ENCODE data around the gene DFFB.

Gene DFFB

DNA sequence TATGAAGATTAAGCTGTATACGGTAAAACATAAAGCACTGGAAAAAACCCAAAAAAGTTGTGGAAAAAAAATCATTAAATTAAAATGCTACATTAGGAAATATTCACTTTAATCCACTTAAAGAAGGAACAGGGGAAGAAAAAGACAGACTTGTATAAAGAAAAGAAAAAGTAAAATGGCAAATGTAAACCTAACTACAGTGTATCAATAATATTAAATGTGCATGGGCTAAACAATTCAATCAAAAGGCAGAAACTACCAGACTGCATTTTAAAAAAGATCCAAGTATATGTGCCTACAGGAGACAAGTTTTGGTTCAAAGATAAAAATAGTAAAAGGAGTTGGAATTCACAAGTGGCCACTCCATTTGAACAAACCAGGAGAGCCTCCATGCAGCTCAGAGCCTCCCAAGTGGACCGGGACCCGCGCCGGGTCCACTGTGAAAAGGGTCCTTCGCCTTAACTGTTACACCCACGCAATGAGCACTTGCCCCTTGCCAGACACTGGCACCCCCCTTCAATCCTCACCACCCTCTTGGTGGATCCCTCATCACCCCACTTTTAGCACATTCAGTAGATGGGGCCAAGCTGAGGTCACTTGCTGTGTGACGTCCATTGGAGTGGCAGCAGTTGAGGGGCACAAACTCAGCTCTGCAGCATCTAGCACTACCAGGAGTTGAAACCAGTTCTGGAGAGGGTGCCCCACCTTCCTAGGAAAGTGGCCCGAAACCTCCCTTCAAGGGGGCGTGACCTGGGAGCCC, 41.9 kb downstream of the DFFB start:
- DNase-seq, result no peak

DNA sequence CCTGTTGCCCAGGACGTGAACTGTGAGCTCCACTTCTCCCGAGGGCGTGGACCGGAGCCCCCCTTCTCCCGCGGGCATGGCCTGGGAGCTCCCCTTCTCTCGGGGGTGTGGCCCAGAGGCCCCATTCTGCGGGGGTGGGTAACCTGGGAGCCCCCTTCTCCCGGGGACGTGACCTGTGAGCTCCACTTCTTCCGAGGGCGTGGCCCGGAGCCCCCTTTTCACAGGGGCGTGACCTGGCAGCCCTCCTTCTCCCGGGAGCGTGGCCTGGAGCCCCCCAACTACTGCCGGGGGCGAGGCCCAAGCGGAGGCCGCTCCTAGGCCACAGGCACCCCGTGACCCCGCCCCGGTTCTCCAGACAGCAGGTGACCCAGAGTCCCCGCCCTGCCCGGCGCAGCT, 42.5 kb downstream of the DFFB start:
- no peak for DNase-seq

DNA sequence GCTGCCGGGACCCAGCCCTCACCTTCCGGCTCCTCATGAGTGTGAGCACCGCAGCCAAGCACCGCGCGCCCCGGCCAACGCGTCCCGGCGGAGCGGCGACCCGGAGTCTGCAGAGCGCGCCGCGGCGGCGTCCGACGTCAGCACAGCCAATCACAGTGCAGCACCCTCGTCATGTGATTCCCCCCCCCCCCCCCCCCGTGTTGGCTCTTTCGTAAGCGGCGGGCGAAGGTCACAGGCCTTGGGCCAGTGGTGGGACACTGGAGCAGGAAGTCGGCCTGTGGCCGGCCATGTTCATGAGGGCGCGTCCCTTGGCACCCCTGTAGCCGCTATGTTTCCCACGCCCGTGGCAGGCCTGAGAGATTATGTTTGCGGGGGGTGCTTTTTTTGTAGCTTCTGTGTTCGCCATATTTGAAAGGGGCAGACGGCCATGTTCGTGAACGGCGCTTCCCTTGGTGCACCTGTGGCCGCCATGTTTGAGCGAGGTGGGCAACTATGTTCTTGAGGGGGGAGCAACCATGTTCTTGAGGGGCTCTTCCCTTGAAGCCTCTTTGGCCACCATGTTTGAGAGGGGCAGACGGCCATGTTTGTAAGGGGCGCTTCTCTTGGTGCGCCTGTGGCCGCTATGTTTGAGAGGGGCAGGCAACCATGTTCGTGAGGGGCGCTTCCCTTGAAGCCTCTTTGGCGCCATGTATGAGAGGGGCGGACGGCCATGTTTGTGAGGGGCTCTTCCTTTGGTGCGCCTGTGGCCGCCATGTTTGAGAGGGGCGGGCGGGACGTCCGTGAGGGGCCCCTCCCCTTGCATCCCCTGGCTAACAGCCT, 43.1 kb downstream of the DFFB start, which contains the start of gene C1orf174:
C1orf174 (minus strand) TSS at position 123 of the 819 bp plus-strand sequence; CDS start at position 37, 86 bp downstream.
- DNase-seq, result peak; percentile 98

DNA sequence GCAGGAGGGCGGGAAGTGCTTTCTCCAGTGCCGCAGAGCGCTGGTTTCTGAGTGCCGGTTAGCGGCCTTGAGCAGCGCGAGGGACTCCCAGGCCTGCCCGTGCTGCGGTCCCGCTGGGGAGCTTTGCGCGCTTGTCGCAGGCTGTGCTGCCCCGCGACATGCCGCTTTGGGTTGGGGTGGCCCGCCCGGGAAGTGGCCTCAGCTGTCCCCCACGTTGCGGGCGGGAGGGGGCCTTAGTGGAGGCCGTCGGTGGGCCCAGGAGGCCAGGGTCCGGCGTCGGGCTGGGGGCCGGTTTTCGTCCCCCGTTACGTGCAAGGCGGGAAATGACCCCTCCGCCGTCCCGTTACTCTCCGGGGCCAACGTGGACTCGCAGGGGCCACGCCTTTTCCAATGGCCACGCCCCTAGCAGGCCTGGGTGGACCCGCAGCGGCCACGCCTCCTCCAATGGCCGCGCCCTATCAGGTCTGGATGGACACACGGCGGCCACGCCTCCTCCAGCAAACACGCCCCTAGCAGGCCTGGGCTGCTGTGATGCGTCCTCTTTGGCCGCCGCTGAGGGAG, 43.8 kb downstream of the DFFB start:
- DNase-seq, result peak; percentile 92

DNA sequence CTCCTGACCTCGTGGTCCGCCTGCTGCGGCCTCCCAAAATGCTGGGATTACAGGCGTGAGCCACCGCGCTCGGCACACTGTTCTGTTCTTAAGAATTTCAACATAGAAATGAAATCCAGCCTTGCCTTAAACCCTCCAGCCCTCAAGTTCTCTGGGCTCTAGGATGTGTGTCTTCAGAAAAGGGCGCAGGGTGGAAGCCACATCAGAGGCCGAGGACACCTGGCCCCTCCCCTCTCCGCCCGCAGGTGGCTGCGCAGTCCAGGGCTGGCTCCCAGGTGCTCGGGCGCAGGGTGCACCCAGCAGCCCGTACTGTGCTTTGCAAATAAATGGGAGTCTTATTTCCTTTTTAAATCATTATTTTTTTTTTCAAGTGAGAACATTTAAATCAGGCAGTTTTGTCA, 44.8 kb downstream of the DFFB start:
- DNase-seq, result peak; percentile 47

DNA sequence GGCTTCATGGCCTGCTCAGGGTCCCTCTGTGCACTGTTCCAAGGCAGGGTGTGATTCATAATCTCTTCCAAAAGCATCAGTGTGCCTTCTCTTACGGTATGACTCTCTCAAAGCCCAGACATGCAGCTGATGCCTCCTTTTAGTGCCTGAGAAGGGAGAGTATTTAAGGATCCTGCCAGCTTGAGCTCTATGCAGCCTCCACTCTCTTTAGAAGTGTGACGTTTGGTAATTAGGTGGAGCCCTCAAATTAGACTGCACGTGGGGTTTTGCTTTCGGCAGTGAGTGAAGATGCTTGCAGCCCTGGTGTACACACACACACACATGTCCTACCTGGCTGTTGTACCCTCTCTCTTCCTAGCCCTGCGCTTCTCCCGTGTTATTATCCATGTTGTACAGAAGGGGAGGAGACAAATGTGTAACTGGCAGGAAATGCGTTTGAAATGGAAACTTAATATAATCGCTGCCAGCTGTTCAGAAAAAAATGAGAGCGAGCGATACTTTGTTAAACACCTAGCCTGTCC, 45.4 kb downstream of the DFFB start:
- peak; percentile 28 for DNase-seq

DNA sequence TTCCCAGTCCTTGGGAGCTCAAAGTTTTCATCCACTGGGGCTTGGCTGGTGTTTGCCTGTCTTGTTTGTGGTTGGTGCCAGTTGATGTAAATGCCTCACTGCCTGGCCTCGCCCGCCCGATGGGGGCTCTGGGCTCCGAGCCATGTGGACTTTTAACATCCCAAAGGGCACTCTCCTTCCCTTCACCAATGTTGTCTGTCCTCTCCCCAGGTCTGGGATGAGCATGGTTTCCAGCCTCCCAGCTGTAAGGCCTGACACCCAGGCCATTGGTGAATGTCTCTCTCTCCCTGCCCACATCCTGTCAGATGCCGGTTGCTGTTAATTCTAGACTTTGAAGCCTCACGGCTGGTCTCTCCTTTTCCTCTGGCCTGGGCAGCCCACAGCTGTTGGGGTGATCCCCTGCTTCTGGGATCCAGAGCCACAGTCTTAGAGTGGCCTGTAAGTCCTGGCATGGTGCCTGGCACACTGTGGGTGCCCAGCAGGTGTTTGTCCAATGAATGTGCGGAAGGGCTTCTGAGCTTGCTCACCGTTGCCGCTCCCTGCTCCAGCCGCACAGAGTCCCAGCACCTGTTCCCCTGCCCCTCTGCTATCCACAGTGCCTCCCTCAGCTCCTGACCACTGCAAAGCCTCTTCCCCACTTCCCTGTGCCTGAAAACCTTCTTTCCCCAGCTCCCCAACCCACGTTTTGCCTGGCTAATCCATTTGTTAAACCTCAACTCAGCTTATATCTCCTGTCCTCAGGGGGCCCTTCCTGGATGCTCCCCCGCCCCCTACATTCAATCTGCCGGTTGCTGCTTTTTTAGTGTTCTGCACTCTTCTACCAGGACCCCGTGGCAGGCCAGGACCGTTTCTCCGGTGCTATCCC, 46.1 kb downstream of the DFFB start:
- peak; percentile 46 for DNase-seq

DNA sequence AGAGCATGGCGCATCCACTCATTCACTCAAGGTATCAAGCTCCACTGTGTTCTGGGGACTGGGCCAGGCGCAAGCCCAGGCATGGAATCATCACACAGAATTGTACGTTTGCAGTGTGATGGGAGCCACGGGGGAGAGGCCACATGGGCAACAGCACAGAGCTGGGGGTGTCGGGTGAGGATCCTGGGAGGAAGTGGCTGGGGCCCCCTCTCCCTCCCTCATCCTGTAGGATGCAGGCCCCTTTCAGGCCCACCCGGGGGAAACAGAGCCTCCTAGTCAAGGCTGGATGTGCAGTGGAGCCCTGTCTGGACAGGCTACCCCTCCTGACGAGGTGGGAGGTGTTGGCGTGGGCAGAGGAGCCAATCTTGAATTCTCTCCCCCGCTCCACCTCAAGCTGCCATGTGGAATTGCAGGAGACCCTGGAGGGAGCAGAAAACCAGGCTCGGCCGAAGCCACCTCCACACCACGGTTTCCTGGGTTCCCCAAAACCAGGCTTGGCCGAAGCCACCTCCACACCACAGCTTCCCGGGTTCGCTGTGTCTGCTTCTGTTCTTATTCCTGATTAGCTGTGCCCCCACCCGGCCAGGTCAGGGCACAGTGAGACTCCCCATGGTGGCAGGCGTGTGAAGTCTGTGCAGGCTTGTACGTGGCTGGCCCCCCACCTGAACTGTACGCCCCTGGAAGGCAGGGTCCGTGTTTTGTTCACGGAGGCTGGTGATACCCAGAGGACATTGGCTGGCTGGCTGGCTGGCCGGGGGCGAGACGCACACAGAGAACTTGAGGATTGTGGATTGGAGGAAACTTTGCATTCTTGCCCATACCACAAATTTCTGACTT, 46.9 kb downstream of the DFFB start:
- DNase-seq, result no peak

DNA sequence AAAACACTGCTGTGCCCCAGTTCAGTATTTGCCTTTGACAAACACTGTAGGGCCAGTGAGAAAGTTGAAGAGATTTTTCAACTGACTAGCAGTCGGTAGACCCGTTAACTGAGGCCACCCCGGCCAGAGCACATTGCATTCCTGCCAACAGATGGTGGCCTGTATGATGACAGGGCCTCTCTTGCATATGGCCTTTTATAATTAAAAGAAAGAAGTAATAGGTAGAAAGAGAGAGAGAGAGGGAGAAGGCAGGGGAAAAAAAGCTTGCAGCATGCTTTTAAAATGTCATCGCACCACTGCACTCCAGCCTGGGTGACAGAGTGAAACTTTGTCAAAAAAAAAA, 47.5 kb downstream of the DFFB start:
- DNase-seq, result no peak

DNA sequence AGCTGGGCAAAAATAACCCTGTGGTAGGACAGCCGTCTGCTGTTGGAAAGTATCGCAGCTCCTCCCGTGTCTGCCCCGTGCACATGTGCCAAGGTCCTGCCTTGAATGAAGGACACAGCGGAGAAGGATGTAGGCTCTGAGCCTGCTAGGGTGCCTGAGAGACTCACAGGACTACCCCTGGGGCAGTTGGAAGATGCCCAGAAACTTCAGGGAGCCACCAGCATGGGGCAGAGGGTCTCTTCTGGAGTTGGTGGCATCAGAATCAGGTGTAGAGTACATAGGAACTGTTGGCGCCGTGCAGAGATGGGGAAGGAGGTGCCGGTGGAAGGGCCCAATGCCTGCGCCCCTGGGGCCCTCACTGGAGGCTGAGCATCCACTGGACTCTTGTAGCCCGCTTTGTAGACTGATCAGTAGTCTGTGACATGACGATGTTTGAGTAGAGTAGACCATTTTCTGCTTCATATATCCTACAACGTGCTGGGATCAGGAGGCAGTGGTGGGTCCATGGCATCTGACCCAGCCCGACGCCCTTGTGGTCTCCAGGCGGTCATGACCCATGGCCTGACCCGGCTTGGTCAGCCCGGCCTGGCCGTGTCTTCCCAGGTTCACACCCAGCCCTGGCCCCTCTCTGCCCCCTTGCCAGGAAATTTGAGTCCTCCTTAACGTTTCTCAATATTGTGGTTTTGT, 48.1 kb downstream of the DFFB start:
- no peak for DNase-seq

DNA sequence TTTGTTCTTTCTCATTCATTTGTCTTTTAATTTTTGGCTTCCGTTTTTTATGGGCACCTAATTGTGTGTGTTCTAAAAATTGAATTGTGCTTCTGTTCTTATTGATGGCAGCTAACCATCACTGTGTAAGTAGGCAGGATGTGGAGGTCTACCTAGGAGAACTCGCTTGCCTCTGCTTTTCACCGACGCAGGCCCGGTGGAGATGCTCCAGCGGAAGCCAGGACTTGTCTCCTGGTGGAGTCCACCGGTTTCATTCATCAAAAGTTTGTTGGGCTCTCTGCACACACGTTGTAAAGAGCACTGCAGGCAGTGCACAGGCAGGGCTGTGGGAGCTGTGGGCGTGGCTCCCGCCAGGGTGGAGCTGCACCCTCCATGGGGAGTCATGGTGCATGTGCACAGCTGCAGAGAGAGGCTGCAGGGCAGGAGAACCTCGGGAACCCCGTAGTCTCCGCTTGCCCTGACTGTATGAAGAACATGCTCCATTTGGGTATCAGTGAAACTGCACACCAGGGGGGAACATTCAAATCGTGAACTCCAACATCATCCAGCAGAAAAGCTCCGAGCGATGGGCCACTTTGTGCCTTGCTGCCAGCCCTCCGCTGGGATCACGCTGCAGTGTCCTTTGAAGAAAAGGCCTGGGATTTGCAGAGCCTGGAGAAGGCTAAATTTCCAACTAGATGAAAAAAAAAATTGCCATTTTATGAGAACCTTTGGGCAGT, 48.8 kb downstream of the DFFB start:
- no peak for DNase-seq

DNA sequence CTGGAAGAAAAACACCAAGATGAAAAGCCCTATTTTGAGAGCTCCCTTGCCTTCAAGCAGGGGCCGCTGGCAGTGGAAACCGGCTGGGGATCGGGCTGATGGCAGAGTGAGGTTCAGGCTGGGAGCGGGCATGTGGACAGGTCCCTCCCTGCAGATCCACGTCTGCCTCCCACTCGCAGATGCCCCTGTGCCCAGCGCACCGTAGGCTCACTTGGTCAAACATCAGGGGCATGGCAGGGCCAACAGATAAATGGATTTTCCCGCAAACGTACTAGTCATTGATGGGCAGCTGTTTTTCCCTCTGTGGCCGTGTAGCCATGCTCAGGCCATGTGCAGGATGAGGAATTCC, 49.4 kb downstream of the DFFB start:
- DNase-seq, result no peak

DNA sequence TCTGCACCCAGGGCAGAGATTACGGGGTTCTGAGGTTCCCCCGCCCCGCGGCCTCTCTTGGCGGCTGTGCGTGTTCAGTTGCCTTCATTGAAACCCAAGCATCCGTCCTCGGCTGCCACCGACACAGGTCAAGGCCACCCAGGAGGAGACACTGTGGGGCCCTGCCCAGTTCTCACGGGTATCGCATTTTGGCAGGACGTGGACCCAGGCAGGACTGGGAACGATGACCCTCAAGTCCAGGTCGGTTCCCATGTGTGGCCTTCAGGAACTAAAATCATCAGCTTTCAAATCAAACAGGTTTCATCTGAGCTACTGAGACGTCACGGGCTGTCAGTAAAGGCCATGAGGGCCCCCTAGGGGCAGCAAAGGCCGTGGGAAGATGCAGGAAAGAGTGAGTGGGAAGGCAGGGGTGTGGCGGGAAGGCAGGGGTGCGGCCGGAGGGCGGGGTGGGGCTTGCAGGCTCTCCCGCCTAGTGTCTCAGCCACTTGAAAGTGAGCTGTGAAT, 49.8 kb downstream of the DFFB start:
- DNase-seq, result peak; percentile 36

DNA sequence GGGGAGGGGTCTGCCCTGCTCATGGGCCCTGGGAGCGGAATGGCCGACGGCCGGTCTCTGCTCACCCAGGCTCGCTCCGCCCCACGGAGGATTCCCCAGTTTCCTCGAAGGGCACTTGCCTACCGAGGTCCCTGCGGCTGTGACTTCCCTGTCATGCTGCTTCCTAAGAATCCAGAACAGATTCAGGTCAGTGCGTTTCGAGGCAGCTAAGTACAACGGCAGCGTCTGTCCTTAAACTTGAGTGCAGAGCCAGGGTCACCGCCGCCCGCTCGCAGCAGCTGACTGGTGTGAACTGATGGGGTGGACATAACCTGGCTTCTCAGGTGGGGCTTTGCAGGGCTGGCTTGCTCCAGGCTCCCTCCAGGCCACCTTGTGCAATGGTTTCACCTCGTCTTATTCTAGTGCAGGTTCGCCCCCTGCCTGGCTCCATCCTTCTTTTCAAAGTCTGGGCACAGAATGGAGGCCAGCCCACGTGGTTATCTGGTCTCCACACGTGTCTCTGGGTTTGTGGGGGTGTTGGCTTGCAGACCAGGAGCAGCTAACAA, 50.4 kb downstream of the DFFB start:
- DNase-seq, result no peak

DNA sequence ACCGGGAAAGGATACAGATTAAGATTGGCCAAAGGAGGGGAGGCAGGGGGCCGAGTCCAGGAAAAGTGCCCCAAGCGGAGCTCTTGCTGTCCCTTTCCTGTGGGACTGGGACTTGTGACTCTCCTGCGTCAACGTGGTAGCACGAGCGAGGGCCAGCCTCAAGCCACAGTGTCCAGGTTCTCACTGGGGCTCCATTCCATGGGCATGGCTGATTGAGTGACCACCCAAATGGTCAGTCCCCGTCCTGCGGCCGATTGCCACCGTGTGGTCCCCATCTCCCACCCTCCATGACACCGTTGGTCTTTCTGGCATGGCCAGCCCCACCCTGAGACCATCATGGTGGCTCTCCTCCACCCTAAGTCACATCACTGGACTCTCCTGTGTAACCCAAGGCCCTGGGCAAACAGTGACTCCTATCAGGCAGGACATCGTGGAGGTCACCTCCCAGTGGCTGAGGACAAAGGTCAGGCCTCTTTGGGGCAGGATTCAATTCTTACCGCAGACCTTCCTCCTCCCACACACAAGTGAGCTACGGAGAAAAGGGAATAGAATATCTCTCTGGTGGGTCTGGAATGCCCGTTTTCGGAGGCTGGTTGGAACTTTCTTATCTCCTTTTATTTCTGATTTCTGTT, 51.7 kb downstream of the DFFB start:
- DNase-seq, result no peak

DNA sequence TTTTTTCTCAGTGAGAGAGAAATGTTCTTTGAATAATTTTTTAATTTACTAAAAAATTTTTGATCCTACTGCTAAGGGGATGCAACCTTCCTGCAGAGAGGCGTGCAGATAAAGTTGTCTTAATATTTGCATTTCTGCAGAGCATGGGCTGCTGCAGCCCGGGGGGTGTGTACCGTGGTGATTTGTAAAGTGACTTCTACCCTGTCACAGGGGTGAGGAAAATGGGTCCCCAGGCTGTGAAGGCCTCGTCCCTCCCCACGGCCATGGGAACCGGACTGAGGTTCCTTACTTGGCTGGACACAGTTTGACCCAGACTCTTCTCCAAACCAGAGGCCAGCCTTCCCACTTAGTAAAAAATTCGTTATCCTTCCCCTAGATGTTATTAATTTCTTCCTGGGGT, 52.3 kb downstream of the DFFB start:
- DNase-seq, result no peak

DNA sequence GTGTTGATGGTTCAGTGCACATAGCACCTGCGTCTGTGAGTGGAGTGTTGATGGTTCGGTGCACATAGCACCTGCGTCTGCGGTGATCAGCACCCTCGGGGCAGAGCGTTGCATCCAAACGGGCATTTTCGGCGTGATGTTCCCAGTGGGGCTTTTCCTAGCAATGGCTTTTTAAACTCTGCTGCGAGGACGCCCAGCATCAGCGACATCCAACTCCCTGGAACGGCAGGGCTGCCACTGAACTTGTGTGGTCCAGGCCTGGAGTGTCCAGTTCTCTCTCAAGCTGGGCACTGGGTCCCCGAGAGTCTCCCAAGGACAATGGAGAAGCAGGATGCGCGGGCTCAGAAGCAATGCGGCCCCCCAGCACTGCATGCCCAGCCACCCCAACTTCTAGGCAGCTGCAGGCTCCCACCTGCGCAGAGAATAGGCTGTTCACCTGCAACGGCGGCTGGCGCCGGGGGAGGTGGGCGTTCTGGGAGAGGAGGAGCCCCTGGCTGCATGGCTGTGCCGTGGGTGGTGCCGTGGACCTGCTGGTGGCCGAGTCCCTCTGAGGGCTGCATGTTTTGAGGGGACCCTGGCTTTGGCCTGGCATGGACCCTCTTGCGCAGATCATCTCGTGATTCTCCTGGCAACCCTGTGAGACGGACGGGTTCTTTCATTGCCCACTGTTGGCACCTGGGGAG, 52.9 kb downstream of the DFFB start:
- DNase-seq, result no peak

DNA sequence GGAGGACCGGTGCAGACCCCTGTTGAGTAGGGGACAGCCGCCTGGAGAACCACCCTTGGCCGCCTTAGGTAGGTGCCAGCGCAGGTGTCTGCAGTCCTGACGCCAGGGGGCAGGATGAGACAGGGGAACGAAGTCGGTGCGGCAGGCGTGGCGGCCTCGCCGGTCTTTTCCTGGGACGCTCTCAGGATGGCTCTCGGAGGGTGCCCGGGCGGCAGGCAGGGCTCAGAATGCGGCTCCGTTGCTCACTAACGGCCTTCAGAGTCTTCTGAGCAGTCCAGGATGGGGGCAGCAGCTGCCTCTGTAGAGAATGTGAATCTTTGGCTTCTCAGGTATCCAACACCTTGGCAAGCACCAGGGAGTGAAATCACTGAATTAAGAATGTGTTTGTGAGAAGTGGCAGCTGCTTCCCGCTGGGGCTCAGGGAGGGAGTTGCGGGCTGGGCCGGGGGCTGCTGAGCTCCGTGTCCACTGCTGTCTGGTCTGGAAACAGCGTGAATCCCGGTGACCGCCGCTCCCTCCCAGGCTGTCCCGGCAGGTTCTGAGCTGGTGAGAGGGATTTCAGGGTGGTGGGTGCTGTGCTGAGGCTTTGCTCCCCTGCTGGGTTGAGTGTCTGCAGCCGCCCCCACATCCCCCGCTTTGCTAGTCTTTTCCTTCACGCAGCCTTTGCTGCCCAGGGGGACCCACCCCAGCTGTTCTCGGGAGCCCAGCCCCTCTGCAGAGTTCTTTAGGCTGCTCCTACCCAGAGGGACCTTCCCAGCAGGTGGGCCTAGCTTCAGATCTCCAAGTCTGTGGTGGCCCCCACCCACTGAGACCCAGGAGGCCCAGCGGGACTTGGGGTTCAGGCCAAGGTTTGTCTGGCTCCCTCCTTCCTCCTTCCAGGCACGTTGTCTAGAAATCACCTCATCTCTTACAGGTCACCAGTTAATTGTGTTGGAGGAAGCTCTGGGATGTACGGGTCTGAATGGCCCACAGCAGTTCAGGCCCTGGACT, 53.9 kb downstream of the DFFB start:
- peak; percentile 76 for DNase-seq

All from CD4-positive, alpha-beta T cell treated with Interleukin-10 for 1 hour (primary cell).